Femur (tissue), 1 donor: Measurements from ENCODE around the gene RIMBP3C.
"Not testable (repeated sequence)": the region's sequence is repeated elsewhere in the genome, so short reads cannot be mapped to it uniquely, and the experiment has no call there.

Experiments
- DNase-seq: peaks from one replicate; pipeline ENCODE4 v3.0.0-alpha.2; 2017

The RIMBP3C gene

GRCh38 chr22:21551361-21551760 lies at the start of gene RIMBP3C:
TSS of gene RIMBP3C (minus strand) at chr22:21551461. CDS start at chr22:21550976, 485 bp downstream.
- DNase-seq: not testable (repeated sequence)

GRCh38 chr22:21599053-21599893 lies 48.0 kb upstream of the RIMBP3C start:
- DNase-seq: no peak

- no peak for DNase-seq
Measured at GRCh38 chr22:21598302-21598701, 47.0 kb upstream of the RIMBP3C start.

GRCh38 chr22:21596356-21597135 lies 45.3 kb upstream of the RIMBP3C start:
- not testable (repeated sequence) for DNase-seq

GRCh38 chr22:21594865-21595452 lies 43.7 kb upstream of the RIMBP3C start:
- no peak for DNase-seq

- DNase-seq: no peak
Measured at GRCh38 chr22:21593406-21594232, 42.4 kb upstream of the RIMBP3C start.

GRCh38 chr22:21592422-21592821 lies 41.2 kb upstream of the RIMBP3C start:
- no peak for DNase-seq

- DNase-seq: no peak
Measured at GRCh38 chr22:21591695-21592094, 40.4 kb upstream of the RIMBP3C start.

- DNase-seq: no peak
Measured at GRCh38 chr22:21590809-21591641, 39.8 kb upstream of the RIMBP3C start.

GRCh38 chr22:21589396-21589795 lies 38.1 kb upstream of the RIMBP3C start:
- no peak for DNase-seq

GRCh38 chr22:21587803-21588611 lies 36.7 kb upstream of the RIMBP3C start:
- no peak for DNase-seq

- DNase-seq: no peak
Measured at GRCh38 chr22:21585389-21585788, 34.1 kb upstream of the RIMBP3C start.

- DNase-seq: no peak
Measured at GRCh38 chr22:21582801-21583740, 31.8 kb upstream of the RIMBP3C start.

- DNase-seq: not testable (repeated sequence)
Measured at GRCh38 chr22:21581009-21581713, 29.9 kb upstream of the RIMBP3C start.

GRCh38 chr22:21580623-21581007 lies 29.4 kb upstream of the RIMBP3C start:
- not testable (repeated sequence) for DNase-seq

- no peak for DNase-seq
Measured at GRCh38 chr22:21579474-21579851, 28.2 kb upstream of the RIMBP3C start.

GRCh38 chr22:21573750-21574494 lies 22.7 kb upstream of the RIMBP3C start:
- no peak for DNase-seq

- no peak for DNase-seq
Measured at GRCh38 chr22:21573293-21573734, 22.1 kb upstream of the RIMBP3C start.
